C4-2B (cell line): ENCODE results near the gene PML.

ENCODE experiments used
- H3K27ac ChIP-seq: fragments of 450-650 bp; 2 replicates; pipeline ENCODE4 v1.5.1; 2017
- CTCF ChIP-seq: fragments of 450-650 bp; conservative IDR thresholded peaks from 2 replicates; pipeline ENCODE4 v1.5.1; 2017; ENCODE audit warnings: mild to moderate bottlenecking
- ZFX ChIP-seq: fragments of 450-650 bp; IDR thresholded peaks from 2 replicates; pipeline ENCODE4 v1.6.1; 2017

Gene PML

DNA sequence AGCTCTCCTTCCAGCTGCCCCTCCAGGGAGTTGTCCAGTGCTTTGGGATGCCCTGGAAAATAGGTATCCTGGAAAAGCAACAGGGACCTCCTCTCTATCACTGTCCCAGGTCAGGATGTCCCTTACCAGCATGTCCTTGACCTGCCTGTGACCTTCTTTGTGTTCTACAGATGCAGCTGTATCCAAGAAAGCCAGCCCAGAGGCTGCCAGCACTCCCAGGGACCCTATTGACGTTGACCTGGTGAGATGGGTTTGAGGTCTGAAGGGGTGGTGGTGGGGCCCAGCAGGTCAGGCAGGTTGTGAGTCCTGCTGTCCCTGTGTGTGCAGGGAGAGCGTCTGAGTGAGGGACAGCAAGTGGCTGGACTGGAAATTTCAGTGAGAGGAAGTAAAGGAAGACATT lies 30.2 kb downstream of the PML start:
- H3K27ac ChIP-seq, result peak overlapping the region; percentile 61
- TF ChIP-seq CTCF, result no peak
- TF ChIP-seq ZFX, result no peak

GRCh38 chr15:74025436-74025835 lies 30.9 kb downstream of the PML start:
- peak overlapping the region; percentile 61 for H3K27ac ChIP-seq
- TF ChIP-seq ZFX, result no peak
- no peak for TF ChIP-seq CTCF

DNA sequence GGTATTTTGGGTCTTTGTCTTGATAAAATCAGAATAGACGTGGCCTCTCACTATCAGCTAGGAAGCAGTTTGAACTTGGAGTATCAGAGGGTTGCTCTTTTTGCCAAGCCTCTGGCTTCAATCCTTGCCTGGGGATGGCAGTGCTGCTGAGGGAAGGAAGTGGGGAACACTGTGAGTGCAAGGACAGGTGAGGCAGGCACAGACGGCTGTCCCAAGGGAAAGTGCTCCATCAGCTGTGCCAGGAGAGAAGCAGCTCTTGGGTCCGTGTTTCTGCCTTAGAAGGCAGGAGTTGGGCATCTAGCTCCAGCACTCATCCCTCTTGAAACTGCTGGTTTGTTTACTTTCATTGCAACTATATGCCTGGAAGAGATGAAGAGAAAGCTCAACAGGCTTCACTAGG lies 33.2 kb downstream of the PML start:
- H3K27ac ChIP-seq, result no peak overlapping the region
- TF ChIP-seq CTCF (no peak), ZFX (no peak)

DNA sequence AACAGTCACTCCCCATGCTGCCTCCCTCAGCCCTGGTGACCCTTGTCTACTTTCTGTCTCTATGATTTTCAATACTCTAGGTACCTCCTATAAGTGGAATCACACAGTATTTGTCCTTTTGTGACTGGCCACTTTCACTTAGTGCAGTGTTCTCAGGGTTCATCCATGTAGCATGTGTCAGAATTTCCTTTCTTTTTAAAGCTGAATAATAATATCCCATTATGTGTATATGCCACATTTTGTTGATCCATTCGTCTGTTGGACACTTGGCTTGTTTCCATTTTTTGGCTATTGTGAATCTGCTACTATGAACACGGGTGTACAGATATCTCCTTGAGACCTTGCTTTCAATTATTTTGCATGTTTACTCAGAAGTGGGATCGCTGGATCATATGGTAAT lies 34.1 kb downstream of the PML start:
- H3K27ac ChIP-seq, result no peak overlapping the region
- TF ChIP-seq ZFX (no peak), CTCF (no peak)

DNA sequence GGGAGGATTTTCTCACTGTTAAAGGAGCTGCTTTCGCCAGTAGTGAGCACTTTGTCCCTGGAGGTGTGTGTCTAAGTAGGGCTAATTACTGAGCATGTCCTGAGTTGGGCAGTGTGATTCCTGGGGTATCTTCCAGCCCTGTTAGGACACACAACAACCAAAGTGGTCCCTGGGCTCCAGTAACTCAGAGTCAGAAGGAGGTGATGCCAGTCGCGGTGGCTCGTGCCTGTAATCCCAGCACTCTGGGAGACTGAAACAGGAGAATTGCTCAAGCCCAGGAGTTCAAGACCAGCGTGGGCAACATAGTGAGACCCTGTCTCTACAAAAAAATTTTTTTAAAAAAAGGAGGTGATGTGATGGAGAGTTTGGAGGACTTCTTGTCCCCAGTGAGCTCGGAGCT lies 37.5 kb downstream of the PML start:
- no peak overlapping the region for H3K27ac ChIP-seq
- TF ChIP-seq CTCF (no peak), ZFX (no peak)

DNA sequence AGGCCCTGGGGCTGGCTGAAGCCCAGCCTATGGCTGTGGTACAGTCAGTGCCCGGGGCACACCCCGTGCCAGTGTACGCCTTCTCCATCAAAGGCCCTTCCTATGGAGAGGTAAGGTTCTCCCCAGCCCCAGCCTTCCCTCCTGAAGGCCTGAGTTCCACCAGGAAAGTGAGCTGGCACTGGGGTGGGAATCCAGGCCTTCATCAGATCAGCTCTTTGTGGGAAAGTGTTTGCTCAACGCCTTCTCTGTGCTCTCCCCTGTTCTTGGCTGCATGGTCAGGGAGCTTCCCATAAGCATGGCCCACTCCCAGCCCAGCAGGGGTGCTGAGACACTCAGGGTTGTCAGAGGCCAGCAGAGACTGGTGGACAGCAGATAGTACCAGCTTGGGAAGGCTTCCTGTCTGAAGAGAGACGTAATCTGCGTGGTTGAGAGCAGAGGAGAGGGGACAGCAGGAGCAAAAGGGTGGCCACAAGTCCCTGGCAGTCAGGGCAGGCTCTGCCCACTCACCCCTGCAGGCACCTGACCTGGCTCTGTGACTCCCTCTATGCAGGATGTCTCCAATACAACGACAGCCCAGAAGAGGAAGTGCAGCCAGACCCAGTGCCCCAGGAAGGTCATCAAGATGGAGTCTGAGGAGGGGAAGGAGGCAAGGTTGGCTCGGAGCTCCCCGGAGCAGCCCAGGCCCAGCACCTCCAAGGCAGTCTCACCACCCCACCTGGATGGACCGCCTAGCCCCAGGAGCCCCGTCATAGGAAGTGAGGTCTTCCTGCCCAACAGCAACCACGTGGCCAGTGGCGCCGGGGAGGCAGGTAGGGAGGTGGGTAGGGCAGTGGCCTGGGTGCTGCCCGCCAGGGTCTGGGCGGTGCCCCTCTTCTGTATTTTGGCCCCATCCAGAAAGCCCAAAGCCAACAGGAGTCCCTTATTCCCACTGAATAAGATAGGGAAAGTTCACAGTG lies 38.4 kb downstream of the PML start:
- TF ChIP-seq ZFX, result no peak
- TF ChIP-seq CTCF, result no peak
- no peak overlapping the region for H3K27ac ChIP-seq

DNA sequence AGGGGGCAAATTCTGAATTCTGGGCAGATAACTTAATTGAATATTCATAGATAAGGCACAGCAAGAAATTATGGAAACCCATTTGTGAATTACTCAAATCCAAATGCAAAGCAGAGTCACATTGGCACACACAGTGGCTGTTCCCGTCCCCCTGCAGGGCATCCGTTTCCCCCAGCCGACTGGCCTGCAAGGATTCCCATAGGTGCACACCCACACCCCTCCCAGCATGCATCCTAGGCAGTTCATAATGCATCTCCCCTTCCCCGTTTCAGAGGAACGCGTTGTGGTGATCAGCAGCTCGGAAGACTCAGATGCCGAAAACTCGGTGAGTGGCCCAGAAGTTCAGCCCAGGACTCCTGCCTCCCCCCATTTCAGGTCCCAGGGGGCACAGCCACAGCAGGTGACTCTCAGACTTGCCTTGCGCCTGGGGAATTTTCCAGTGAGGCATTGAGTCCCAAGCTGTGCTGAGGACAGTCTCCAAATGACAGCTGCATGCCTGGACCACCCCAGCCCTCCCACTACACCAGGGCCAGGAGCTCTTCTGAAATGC lies 39.8 kb downstream of the PML start:
- no peak overlapping the region for H3K27ac ChIP-seq
- TF ChIP-seq CTCF (no peak), ZFX (no peak)
